T47D (cell line): ENCODE results near the gene MED16.
"Not testable (repeated sequence)": the region's sequence is repeated elsewhere in the genome, so short reads cannot be mapped to it uniquely, and the experiment has no call there.

Experiments
- DNase-seq, 2 experiments: peaks; one replicate each; pipeline versions ENCODE4 v3.0.0 to v3.0.0-alpha.2; 2011 to 2012; ENCODE audit warnings: low read depth in 1 of 2, low spot score in 1 of 2
- JUND ChIP-seq: IDR thresholded peaks from 2 replicates; pipeline ENCODE4 v1.6.1; 2012; ENCODE audit warnings: low read depth
- in situ Hi-C: cut with HindIII; loops from 2 replicates; pipeline ENCODE4 v1.10.0; 2016; ENCODE audit warnings: low sequenced_read_pairs, low pct_unique_long_range_greater_than_20kb

MED16 gene

GRCh38 chr19:853014-853585 is 39.9 kb downstream of the MED16 start:
- DNase-seq, result no peak

GRCh38 chr19:852136-853013 is 40.6 kb downstream of the MED16 start, which contains the start of gene ELANE:
ELANE (plus strand) TSS chr19:852303; CDS start chr19:852329, 26 bp downstream.
- DNase-seq, result no peak
- in situ Hi-C loops, result no loop called here
- no peak for TF ChIP-seq JUND

More at GRCh38 chr19:853014-853585, 39.9 kb downstream of the MED16 start:
- in situ Hi-C loops, result no loop called here
- TF ChIP-seq JUND, result no peak

- TF ChIP-seq JUND, result no peak
- in situ Hi-C loops, result no loop called here
- DNase-seq, result no peak
Measured at GRCh38 chr19:850979-851335, 42.0 kb downstream of the MED16 start.

- peak; percentile 70 to 81 for DNase-seq
- in situ Hi-C loops, result no loop called here
- TF ChIP-seq JUND, result no peak
Measured at GRCh38 chr19:850221-850978, 42.6 kb downstream of the MED16 start.

- in situ Hi-C loops, DNase-seq: not testable (repeated sequence)
Measured at GRCh38 chr19:849195-849594, 43.8 kb downstream of the MED16 start.

- in situ Hi-C loops, result no loop called here
- no peak for TF ChIP-seq JUND
- DNase-seq, result no peak
Measured at GRCh38 chr19:848386-848921, 44.5 kb downstream of the MED16 start.

GRCh38 chr19:845707-846521 is 47.1 kb downstream of the MED16 start:
- no peak for TF ChIP-seq JUND
- in situ Hi-C loops, result no loop called here
- no peak for DNase-seq

- in situ Hi-C loops, result no loop called here
- TF ChIP-seq JUND, result no peak
- no peak for DNase-seq
Measured at GRCh38 chr19:844546-844971, 48.4 kb downstream of the MED16 start.

GRCh38 chr19:843836-844545 is 49.0 kb downstream of the MED16 start:
- no peak for TF ChIP-seq JUND
- in situ Hi-C loops, result no loop called here
- no peak for DNase-seq

GRCh38 chr19:843180-843835 is 49.7 kb downstream of the MED16 start:
- in situ Hi-C loops, result no loop called here
- peak in 1 of 2 experiments; percentile 51 for DNase-seq
- no peak for TF ChIP-seq JUND

- in situ Hi-C loops, DNase-seq: not testable (repeated sequence)
Measured at GRCh38 chr19:842802-843179, 50.2 kb downstream of the MED16 start.
